HepG2 (cell line): ENCODE measurements around the gene PRM2. TPM values are rescaled to one million over a fixed set of nuclear protein-coding genes. Genes with fewer than 3 reads are reported as not detected.

ENCODE experiments used
- AKAP8 ChIP-seq: sonication (generic); formaldehyde crosslinking; IDR thresholded peaks from 2 replicates; pipeline ENCODE4 v1.5.1; 2020; ENCODE audit warnings: mild to moderate bottlenecking, missing genetic modification reagents
- FOXM1 ChIP-seq: sonication (generic); formaldehyde crosslinking; IDR thresholded peaks from 2 replicates; pipeline ENCODE4 v1.5.0; 2020; ENCODE audit warnings: missing genetic modification reagents
- KDM1A ChIP-seq: IDR thresholded peaks from 2 replicates; pipeline ENCODE4 v1.6.1; 2016; ENCODE audit warnings: missing compliant biosample characterization
- KDM6A ChIP-seq: IDR thresholded peaks from 2 replicates; pipeline ENCODE4 v1.6.1; 2016; ENCODE audit warnings: low read depth
- MAF1 ChIP-seq: sonication (generic); formaldehyde crosslinking; IDR thresholded peaks from 2 replicates; pipeline ENCODE4 v1.5.0; 2020; ENCODE audit warnings: missing genetic modification reagents, borderline replicate concordance
- MED1 ChIP-seq: sonication (generic); formaldehyde crosslinking; IDR thresholded peaks from 2 replicates; pipeline ENCODE4 v1.4.0; 2020; ENCODE audit warnings: missing genetic modification reagents
- PAX8 ChIP-seq: sonication (generic); formaldehyde crosslinking; IDR thresholded peaks from 2 replicates; pipeline ENCODE4 v1.8.0; 2022; ENCODE audit warnings: mild to moderate bottlenecking, missing genetic modification reagents, borderline replicate concordance
- PITX1 ChIP-seq: sonication (generic); formaldehyde crosslinking; IDR thresholded peaks from 2 replicates; pipeline ENCODE4 v1.5.1; 2020; ENCODE audit warnings: mild to moderate bottlenecking, missing genetic modification reagents
- RARG ChIP-seq: sonication (generic); formaldehyde crosslinking; IDR thresholded peaks from 2 replicates; pipeline ENCODE4 v1.4.0; 2020; ENCODE audit warnings: low read depth, mild to moderate bottlenecking, missing genetic modification reagents
- RCOR2 ChIP-seq: IDR thresholded peaks from 2 replicates; pipeline ENCODE4 v1.6.1; 2016; ENCODE audit warnings: missing biosample characterization, missing genetic modification reagents
- STAT5B ChIP-seq: sonication (generic); formaldehyde crosslinking; IDR thresholded peaks from 2 replicates; pipeline ENCODE4 v1.4.0; 2020; ENCODE audit warnings: missing genetic modification reagents
- THRA ChIP-seq: sonication (generic); formaldehyde crosslinking; IDR thresholded peaks from 2 replicates; pipeline ENCODE4 v1.4.0; 2020; ENCODE audit warnings: missing genetic modification reagents, borderline replicate concordance
- UBTF ChIP-seq: sonication (generic); formaldehyde crosslinking; IDR thresholded peaks from 2 replicates; pipeline ENCODE4 v1.4.0; 2020; ENCODE audit warnings: mild to moderate bottlenecking, missing genetic modification reagents
- ZBTB7B ChIP-seq: sonication (generic); formaldehyde crosslinking; IDR thresholded peaks from 2 replicates; pipeline ENCODE4 v1.4.0; 2020; ENCODE audit warnings: missing genetic modification reagents
- ZFP37 ChIP-seq: sonication (generic); formaldehyde crosslinking; IDR thresholded peaks from 2 replicates; pipeline ENCODE4 v1.4.0; 2020; ENCODE audit warnings: missing genetic modification reagents, borderline replicate concordance
- ZNF331 ChIP-seq: sonication (generic); formaldehyde crosslinking; IDR thresholded peaks from 2 replicates; pipeline ENCODE4 v1.4.0; 2020; ENCODE audit warnings: missing genetic modification reagents
- ZNF333 ChIP-seq: sonication (generic); formaldehyde crosslinking; IDR thresholded peaks from 2 replicates; pipeline ENCODE4 v1.4.0; 2020; ENCODE audit warnings: mild to moderate bottlenecking, missing genetic modification reagents, borderline replicate concordance
- ZNF556 ChIP-seq: sonication (generic); formaldehyde crosslinking; IDR thresholded peaks from 2 replicates; pipeline ENCODE4 v1.4.0; 2020; ENCODE audit warnings: mild to moderate bottlenecking, missing genetic modification reagents, borderline replicate concordance
- ZNF891 ChIP-seq: sonication (generic); formaldehyde crosslinking; IDR thresholded peaks from 2 replicates; pipeline ENCODE4 v1.5.0; 2020; ENCODE audit warnings: mild to moderate bottlenecking, missing genetic modification reagents
- polyA plus RNA-seq, 8 experiments: library from polyadenylated mRNA; depleted of rRNA in 3 of 8; stranded (reverse) in 7 of 8; unstranded in 1 of 8; fragments of >200 nt; fragmentation: Illumina TruSeq in 4 of 8; extraction: Trizol in 4 of 8; gene quantifications; 2 replicates each; pipeline versions ENCODE4 v1.2.1 to v1.2.3, GENCODE V29; 2011 to 2016; ENCODE audit warnings: low read depth in 4 of 8, missing spikeins in 1 of 8, mixed read lengths in 1 of 8; ENCODE audit not compliant: insufficient read depth in 1 of 8
- total RNA-seq, 5 experiments: library from RNA; depleted of rRNA; stranded (reverse); fragments of >200 nt; fragmentation: Illumina TruSeq; extraction: Trizol; gene quantifications; 2 replicates each; pipeline ENCODE4 v1.2.3, GENCODE V29; 2016; ENCODE audit warnings: low read depth in 1 of 5
- TF ChIP-seq, protein P1 (sequence below): sonication (generic); formaldehyde crosslinking; IDR thresholded peaks from 2 replicates; pipeline ENCODE4; 2020; ENCODE audit warnings: missing genetic modification reagents, mild to moderate bottlenecking, borderline replicate concordance

PRM2 gene
- total and polyA plus RNA-seq, 2 of the 13 experiments (the other 11 are each of a cell fraction or from before 2014, with no cell fraction given) = 0.54 TPM; not detected in 1

DNA sequence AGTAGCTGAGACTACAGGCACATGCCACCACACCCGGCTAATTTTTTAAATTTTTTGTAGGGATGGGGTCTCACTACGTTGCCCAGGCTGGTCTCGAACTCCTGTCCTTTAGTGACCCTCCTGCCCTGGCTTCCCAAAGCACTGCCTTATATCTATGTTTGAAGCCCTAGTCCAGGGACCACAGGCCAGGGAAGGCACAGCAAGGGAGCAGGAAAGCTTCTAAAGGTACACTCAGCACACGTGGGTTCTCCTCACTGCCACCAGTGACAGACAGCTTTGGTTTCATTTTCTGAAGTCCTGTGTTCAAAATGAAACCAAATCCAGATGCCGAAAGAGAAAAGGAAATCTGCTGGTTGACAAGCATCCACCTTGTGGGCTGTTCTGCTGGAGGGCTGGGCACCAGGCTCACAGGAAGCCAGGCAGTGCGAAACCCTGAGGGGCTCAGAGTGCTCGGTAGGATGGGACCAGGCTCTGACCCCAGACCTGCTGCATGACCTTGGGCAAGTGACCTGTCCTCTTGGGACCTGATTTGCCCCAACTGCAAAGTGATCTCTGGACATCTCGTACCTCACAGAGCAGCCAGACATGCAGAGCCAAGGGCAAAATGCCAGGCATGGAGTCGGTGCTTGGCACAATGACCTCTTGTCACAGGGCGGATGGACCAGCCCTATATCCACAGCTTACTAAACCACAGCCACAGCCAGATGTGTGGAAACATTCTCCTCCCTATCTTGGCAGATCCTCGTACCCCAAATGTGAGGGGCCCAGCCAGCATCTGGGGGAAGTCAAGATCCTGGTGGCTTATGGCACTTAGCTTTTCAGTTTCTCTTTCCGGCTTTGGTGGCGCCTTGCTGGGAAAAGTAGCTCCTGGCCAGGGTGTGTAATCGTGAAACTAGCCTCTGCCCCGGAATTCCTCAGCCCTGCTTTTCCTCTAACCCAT, 17.5 kb downstream of the PRM2 start (continued):
- peak; percentile 89 for TF ChIP-seq ZNF891 (CRISPR knock-in tag)
- TF ChIP-seq ZNF556 = peak; percentile 37; the same call in 1 of the 2 replicates
- no peak for TF ChIP-seq RARG
- 0 out of 2 replicates have a peak, but pooled peaks have one; percentile 39 for TF ChIP-seq STAT5B (CRISPR knock-in tag)
- peak; percentile 10; the same call in 1 of the 2 replicates for TF ChIP-seq PAX8
- TF ChIP-seq THRA = peak; percentile 95; the same call in 1 of the 2 replicates
- peak; percentile 53; the same call in 1 of the 2 replicates for TF ChIP-seq AKAP8 (CRISPR knock-in tag)
- peak; percentile 67; the same call in 1 of the 2 replicates for TF ChIP-seq KDM1A (CRISPR knock-in tag)
- 0 out of 2 replicates have a peak, but pooled peaks have one; percentile 37 for TF ChIP-seq ZFP37 (CRISPR knock-in tag)
- no peak for TF ChIP-seq MAF1 (CRISPR knock-in tag)
- peak; percentile 9; the same call in 1 of the 2 replicates for TF ChIP-seq PITX1 (CRISPR knock-in tag)
- TF ChIP-seq UBTF (CRISPR knock-in tag) = peak; percentile 51
- TF ChIP-seq RCOR2 (CRISPR knock-in tag) = peak; percentile 56
- no peak; the same call in 1 of the 2 replicates for TF ChIP-seq KDM6A
- TF ChIP-seq, protein P1, sequence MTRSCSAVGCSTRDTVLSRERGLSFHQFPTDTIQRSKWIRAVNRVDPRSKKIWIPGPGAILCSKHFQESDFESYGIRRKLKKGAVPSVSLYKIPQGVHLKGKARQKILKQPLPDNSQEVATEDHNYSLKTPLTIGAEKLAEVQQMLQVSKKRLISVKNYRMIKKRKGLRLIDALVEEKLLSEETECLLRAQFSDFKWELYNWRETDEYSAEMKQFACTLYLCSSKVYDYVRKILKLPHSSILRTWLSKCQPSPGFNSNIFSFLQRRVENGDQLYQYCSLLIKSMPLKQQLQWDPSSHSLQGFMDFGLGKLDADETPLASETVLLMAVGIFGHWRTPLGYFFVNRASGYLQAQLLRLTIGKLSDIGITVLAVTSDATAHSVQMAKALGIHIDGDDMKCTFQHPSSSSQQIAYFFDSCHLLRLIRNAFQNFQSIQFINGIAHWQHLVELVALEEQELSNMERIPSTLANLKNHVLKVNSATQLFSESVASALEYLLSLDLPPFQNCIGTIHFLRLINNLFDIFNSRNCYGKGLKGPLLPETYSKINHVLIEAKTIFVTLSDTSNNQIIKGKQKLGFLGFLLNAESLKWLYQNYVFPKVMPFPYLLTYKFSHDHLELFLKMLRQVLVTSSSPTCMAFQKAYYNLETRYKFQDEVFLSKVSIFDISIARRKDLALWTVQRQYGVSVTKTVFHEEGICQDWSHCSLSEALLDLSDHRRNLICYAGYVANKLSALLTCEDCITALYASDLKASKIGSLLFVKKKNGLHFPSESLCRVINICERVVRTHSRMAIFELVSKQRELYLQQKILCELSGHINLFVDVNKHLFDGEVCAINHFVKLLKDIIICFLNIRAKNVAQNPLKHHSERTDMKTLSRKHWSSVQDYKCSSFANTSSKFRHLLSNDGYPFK (CRISPR knock-in tag) = peak; percentile 65; the same call in 1 of the 2 replicates
- 0 out of 2 replicates have a peak, but pooled peaks have one; percentile 77 for TF ChIP-seq ZNF333 (CRISPR knock-in tag)
- TF ChIP-seq ZNF331 (CRISPR knock-in tag) = 0 out of 2 replicates have a peak, but pooled peaks have one; percentile 45
- no peak for TF ChIP-seq FOXM1 (CRISPR knock-in tag)
- peak; percentile 73; the same call in 1 of the 2 replicates for TF ChIP-seq ZBTB7B (CRISPR knock-in tag)
- TF ChIP-seq MED1 (CRISPR knock-in tag) = no peak; the same call in 1 of the 2 replicates
